IPS-15b (cell line): Measurements from ENCODE around the gene CDKN2A.
A peak's percentile ranks its signal among the peaks of the same experiment; 100 is the strongest.

Experiments used
- H3K27me3 ChIP-seq: one replicate; pipeline ENCODE4 v1.6.1; 2013; ENCODE audit warnings: low read length; ENCODE audit not compliant: control insufficient read depth, insufficient read depth
- H3K36me3 ChIP-seq: one replicate; pipeline ENCODE4 v1.6.1; 2013; ENCODE audit warnings: low read length; ENCODE audit not compliant: control insufficient read depth, insufficient read depth
- H3K4me1 ChIP-seq: one replicate; pipeline ENCODE4 v1.6.1; 2013; ENCODE audit warnings: mild to moderate bottlenecking, low read length; ENCODE audit not compliant: control insufficient read depth, insufficient read depth
- H3K4me3 ChIP-seq: one replicate; pipeline ENCODE4 v1.5.1; 2013; ENCODE audit warnings: low read depth, low read length
- H3K9ac ChIP-seq: one replicate; pipeline ENCODE4 v1.6.1; 2013; ENCODE audit warnings: low read depth, mild to moderate bottlenecking, low read length
- H3K9me3 ChIP-seq: one replicate; pipeline ENCODE4 v1.6.1; 2013; ENCODE audit warnings: mild to moderate bottlenecking, low read length; ENCODE audit not compliant: control insufficient read depth, insufficient read depth

Gene CDKN2A

GRCh38 chr9:22030101-22030598, 36.0 kb upstream of the CDKN2A start:
- no peaks in the 10 kb centered on the region for H3K9me3 ChIP-seq
- H3K4me1 ChIP-seq: no peaks in the 10 kb centered on the region
- H3K36me3 ChIP-seq: no peaks in the 10 kb centered on the region
- no peak overlapping the region for H3K9ac ChIP-seq
- H3K27me3 ChIP-seq: no peaks in the 10 kb centered on the region
- no peak overlapping the region for H3K4me3 ChIP-seq

GRCh38 chr9:22029231-22029630, 35.0 kb upstream of the CDKN2A start:
- no peaks in the 10 kb centered on the region for H3K4me1 ChIP-seq
- no peak overlapping the region for H3K9ac ChIP-seq
- no peak overlapping the region for H3K4me3 ChIP-seq
- H3K9me3 ChIP-seq: no peaks in the 10 kb centered on the region
- no peaks in the 10 kb centered on the region for H3K27me3 ChIP-seq
- no peaks in the 10 kb centered on the region for H3K36me3 ChIP-seq

- Histone ChIP-seq H3K36me3 (no peaks in the 10 kb centered on the region), H3K4me1 (no peaks in the 10 kb centered on the region), H3K9ac (no peak overlapping the region), H3K27me3 (no peaks in the 10 kb centered on the region), H3K4me3 (no peak overlapping the region), H3K9me3 (no peaks in the 10 kb centered on the region)
These were observed 34.2 kb upstream of the CDKN2A start for GRCh38 chr9:22028394-22028793.

- Histone ChIP-seq H3K9ac (no peak overlapping the region), H3K9me3 (no peaks in the 10 kb centered on the region), H3K4me1 (no peaks in the 10 kb centered on the region), H3K4me3 (no peak overlapping the region), H3K27me3 (no peaks in the 10 kb centered on the region), H3K36me3 (no peaks in the 10 kb centered on the region)
These were observed 32.5 kb upstream of the CDKN2A start for GRCh38 chr9:22026696-22027095.

- H3K4me1 ChIP-seq: no peaks in the 10 kb centered on the region
- no peaks in the 10 kb centered on the region for H3K27me3 ChIP-seq
- H3K36me3 ChIP-seq: no peaks in the 10 kb centered on the region
- no peaks in the 10 kb centered on the region for H3K9me3 ChIP-seq
- H3K9ac ChIP-seq: no peak overlapping the region
- H3K4me3 ChIP-seq: no peak overlapping the region
These were observed 28.2 kb upstream of the CDKN2A start for GRCh38 chr9:22022396-22022795.

GRCh38 chr9:22010866-22011625, 16.9 kb upstream of the CDKN2A start:
- Histone ChIP-seq H3K4me1 (no peaks in the 10 kb centered on the region), H3K36me3 (no peaks in the 10 kb centered on the region), H3K27me3 (peaks cover 47% of the 10 kb centered on the region), H3K9ac (no peak overlapping the region), H3K4me3 (no peak overlapping the region), H3K9me3 (no peaks in the 10 kb centered on the region)

GRCh38 chr9:22009506-22009867, 15.3 kb upstream of the CDKN2A start:
- Histone ChIP-seq H3K9me3 (no peaks in the 10 kb centered on the region), H3K27me3 (peaks cover 63% of the 10 kb centered on the region), H3K36me3 (no peaks in the 10 kb centered on the region), H3K4me1 (peaks cover 6% of the 10 kb centered on the region), H3K4me3 (peak overlapping the region; percentile 90), H3K9ac (no peak overlapping the region)

- peak within 1 kb of the TSS; percentile 90 for H3K4me3 ChIP-seq
- no peaks in the 10 kb centered on the region for H3K36me3 ChIP-seq
- peaks cover 6% of the 10 kb centered on the region for H3K4me1 ChIP-seq
- peaks cover 69% of the 10 kb centered on the region for H3K27me3 ChIP-seq
- no peak within 1 kb of the TSS for H3K9ac ChIP-seq
- no peaks in the 10 kb centered on the region for H3K9me3 ChIP-seq
These were observed 14.7 kb upstream of the CDKN2A start, which contains the start of gene CDKN2B for GRCh38 chr9:22008717-22009505. Gene CDKN2B, minus strand, starts transcription at chr9:22009305. Its CDS starts 352 bp downstream, at chr9:22008953.

- Histone ChIP-seq H3K36me3 (no peaks in the 10 kb centered on the region), H3K27me3 (peaks cover 74% of the 10 kb centered on the region), H3K9me3 (no peaks in the 10 kb centered on the region), H3K9ac (no peak overlapping the region), H3K4me3 (peak overlapping the region; percentile 90), H3K4me1 (peaks cover 6% of the 10 kb centered on the region)
These were observed 14.2 kb upstream of the CDKN2A start for GRCh38 chr9:22008384-22008716.

GRCh38 chr9:22005702-22006606, 11.8 kb upstream of the CDKN2A start:
- H3K4me1 ChIP-seq: peaks cover 6% of the 10 kb centered on the region
- no peak overlapping the region for H3K9ac ChIP-seq
- peaks cover 92% of the 10 kb centered on the region for H3K27me3 ChIP-seq
- peak overlapping the region; percentile 52 for H3K4me3 ChIP-seq
- no peaks in the 10 kb centered on the region for H3K36me3 ChIP-seq
- no peaks in the 10 kb centered on the region for H3K9me3 ChIP-seq

- peaks cover 92% of the 10 kb centered on the region for H3K27me3 ChIP-seq
- no peak overlapping the region for H3K9ac ChIP-seq
- H3K4me3 ChIP-seq: peak overlapping the region; percentile 52
- H3K4me1 ChIP-seq: peaks cover 6% of the 10 kb centered on the region
- no peaks in the 10 kb centered on the region for H3K9me3 ChIP-seq
- H3K36me3 ChIP-seq: no peaks in the 10 kb centered on the region
These were observed 11.0 kb upstream of the CDKN2A start for GRCh38 chr9:22005021-22005701.
